Measurements from ENCODE around the gene POU2F3.

DNA sequence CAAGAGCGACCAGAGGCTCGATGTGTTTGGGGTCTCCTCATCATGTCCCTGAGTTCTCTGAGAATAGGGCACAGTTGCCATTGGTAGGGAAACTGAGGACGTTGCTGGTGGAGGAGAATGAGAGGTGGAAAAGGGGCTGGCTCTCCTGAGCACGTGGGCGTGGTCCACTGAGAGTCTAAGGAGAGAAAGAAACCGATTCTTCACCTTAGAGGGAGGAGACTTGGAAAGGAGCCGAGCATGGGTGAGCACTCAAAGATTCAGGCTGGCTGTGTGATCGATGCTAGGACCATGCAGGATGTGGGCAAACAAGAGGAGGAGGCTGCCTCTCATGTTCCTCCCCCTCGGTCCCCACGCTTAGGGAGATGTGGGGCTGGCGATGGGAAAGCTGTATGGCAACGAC lies 65.3 kb downstream of the POU2F3 start:
- TF ChIP-seq POLR2AphosphoS5 (IDR thresholded peaks at IDR 0.05; ENCODE audit: low read depth, low read length), result no peak
- TF ChIP-seq TAF1 (IDR thresholded peaks at IDR 0.05; ENCODE audit: borderline replicate concordance, insufficient read depth, low read length), result no peak
- TF ChIP-seq, protein P1, sequence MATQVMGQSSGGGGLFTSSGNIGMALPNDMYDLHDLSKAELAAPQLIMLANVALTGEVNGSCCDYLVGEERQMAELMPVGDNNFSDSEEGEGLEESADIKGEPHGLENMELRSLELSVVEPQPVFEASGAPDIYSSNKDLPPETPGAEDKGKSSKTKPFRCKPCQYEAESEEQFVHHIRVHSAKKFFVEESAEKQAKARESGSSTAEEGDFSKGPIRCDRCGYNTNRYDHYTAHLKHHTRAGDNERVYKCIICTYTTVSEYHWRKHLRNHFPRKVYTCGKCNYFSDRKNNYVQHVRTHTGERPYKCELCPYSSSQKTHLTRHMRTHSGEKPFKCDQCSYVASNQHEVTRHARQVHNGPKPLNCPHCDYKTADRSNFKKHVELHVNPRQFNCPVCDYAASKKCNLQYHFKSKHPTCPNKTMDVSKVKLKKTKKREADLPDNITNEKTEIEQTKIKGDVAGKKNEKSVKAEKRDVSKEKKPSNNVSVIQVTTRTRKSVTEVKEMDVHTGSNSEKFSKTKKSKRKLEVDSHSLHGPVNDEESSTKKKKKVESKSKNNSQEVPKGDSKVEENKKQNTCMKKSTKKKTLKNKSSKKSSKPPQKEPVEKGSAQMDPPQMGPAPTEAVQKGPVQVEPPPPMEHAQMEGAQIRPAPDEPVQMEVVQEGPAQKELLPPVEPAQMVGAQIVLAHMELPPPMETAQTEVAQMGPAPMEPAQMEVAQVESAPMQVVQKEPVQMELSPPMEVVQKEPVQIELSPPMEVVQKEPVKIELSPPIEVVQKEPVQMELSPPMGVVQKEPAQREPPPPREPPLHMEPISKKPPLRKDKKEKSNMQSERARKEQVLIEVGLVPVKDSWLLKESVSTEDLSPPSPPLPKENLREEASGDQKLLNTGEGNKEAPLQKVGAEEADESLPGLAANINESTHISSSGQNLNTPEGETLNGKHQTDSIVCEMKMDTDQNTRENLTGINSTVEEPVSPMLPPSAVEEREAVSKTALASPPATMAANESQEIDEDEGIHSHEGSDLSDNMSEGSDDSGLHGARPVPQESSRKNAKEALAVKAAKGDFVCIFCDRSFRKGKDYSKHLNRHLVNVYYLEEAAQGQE (IDR thresholded peaks at IDR 0.05; ENCODE audit: insufficient read depth in 1 of 2, low read depth in 2 of 2, low read length in 2 of 2), result no peak
- TF ChIP-seq SIN3A (IDR thresholded peaks at IDR 0.05; ENCODE audit: borderline replicate concordance, insufficient read depth, low read length), result no peak
